HEK293T (cell line): ENCODE results near the gene FAM98B.

Experiments
- CTCF ChIA-PET: fragments of 350-600 bp; formaldehyde crosslinking; extraction: SDS; loops from one replicate; lab custom pipeline; 2021; ENCODE audit warnings: antibody characterized with exemption, inconsistent platforms; lab: Yijun Ruan, JAX
- POLR2A ChIA-PET: fragments of 350-600 bp; formaldehyde crosslinking; extraction: SDS; loops from one replicate; lab custom pipeline; 2020; ENCODE audit warnings: antibody characterized with exemption, inconsistent platforms; lab: Yijun Ruan, JAX
- DNase-seq: peaks from one replicate; pipeline ENCODE4 v3.0.0; 2012; ENCODE audit warnings: mixed read lengths; ENCODE audit errors: extremely low spot score
- ARNT ChIP-seq: fragments of 450-650 bp; IDR thresholded peaks from 2 replicates; pipeline ENCODE4 v1.6.1; 2017; ENCODE audit warnings: mild to moderate bottlenecking
- BHLHE40 ChIP-seq: fragments of 450-650 bp; IDR thresholded peaks from 2 replicates; pipeline ENCODE4 v1.6.1; 2016; ENCODE audit warnings: mild to moderate bottlenecking, moderate library complexity, borderline replicate concordance
- CTBP1 ChIP-seq: fragments of 450-650 bp; IDR thresholded peaks from 2 replicates; pipeline ENCODE4 v1.6.1; 2016; ENCODE audit warnings: borderline replicate concordance
- ELF4 ChIP-seq: fragments of 450-650 bp; IDR thresholded peaks from 2 replicates; pipeline ENCODE4 v1.6.1; 2017; ENCODE audit warnings: antibody characterized with exemption
- FOXA1 ChIP-seq: fragments of 450-650 bp; IDR thresholded peaks from 2 replicates; pipeline ENCODE4 v1.6.1; 2016; ENCODE audit warnings: mild to moderate bottlenecking
- FOXK2 ChIP-seq: fragments of 450-650 bp; IDR thresholded peaks from 2 replicates; pipeline ENCODE4 v1.6.1; 2016; ENCODE audit warnings: mild to moderate bottlenecking
- FOXM1 ChIP-seq: fragments of 450-650 bp; IDR thresholded peaks from 2 replicates; pipeline ENCODE4 v1.6.1; 2017; ENCODE audit warnings: mild to moderate bottlenecking, borderline replicate concordance
- HDGF ChIP-seq: fragments of 450-650 bp; IDR thresholded peaks from 2 replicates; pipeline ENCODE4 v1.6.1; 2017; ENCODE audit warnings: antibody characterized with exemption, borderline replicate concordance
- L3MBTL2 ChIP-seq: fragments of 450-650 bp; conservative IDR thresholded peaks from 2 replicates; pipeline ENCODE4 v1.6.1; 2016; ENCODE audit warnings: mild to moderate bottlenecking
- LEF1 ChIP-seq: fragments of 450-650 bp; IDR thresholded peaks from 2 replicates; pipeline ENCODE4 v1.6.1; 2017; ENCODE audit warnings: mild to moderate bottlenecking, borderline replicate concordance
- NFRKB ChIP-seq: fragments of 450-650 bp; IDR thresholded peaks from 2 replicates; pipeline ENCODE4 v1.6.1; 2016; ENCODE audit warnings: mild to moderate bottlenecking, moderate library complexity
- PKNOX1 ChIP-seq: fragments of 450-650 bp; IDR thresholded peaks from 2 replicates; pipeline ENCODE4 v1.6.1; 2016
- SP1 ChIP-seq: fragments of 450-650 bp; IDR thresholded peaks from 2 replicates; pipeline ENCODE4 v1.6.1; 2017
- SUZ12 ChIP-seq: fragments of 450-650 bp; IDR thresholded peaks from 2 replicates; pipeline ENCODE4 v1.6.1; 2016; ENCODE audit warnings: mild to moderate bottlenecking
- TARDBP ChIP-seq: fragments of 450-650 bp; IDR thresholded peaks from 2 replicates; pipeline ENCODE4 v1.6.1; 2016
- ZNF384 ChIP-seq: fragments of 450-650 bp; IDR thresholded peaks from 2 replicates; pipeline ENCODE4 v1.6.1; 2016

The FAM98B gene

DNA sequence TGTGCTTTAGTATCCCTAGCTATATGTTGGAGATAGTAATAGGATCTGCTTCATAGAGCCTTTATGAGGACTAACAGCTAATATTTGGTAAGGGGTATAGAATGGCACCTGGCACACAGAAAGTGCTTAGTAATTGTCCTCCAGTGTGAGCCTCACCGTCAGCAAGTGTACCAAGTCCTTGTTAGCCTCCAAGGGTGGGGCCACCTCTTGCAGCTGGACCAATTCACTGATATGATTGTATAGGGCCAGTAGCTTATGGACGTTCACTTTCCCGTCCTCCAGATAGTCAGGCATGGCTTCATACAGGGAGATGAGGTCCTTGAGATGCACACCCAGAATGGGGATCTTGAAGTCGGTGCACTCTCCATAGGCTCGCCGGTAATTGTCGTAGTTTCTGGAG, 53.6 kb downstream of the FAM98B start:
- CTCF ChIA-PET, result no interaction called here
- POLR2A ChIA-PET, result no interaction called here
- TF ChIP-seq FOXA1, result no peak
- TF ChIP-seq FOXM1, result no peak
- TF ChIP-seq NFRKB, result no peak
- TF ChIP-seq SUZ12, result no peak
- no peak for TF ChIP-seq SP1
- TF ChIP-seq FOXK2, result no peak
- no peak for TF ChIP-seq PKNOX1
- no peak for TF ChIP-seq CTBP1
- no peak for TF ChIP-seq ELF4
- TF ChIP-seq LEF1, result no peak
- no peak for TF ChIP-seq TARDBP
- TF ChIP-seq HDGF, result no peak
- no peak for DNase-seq

DNA sequence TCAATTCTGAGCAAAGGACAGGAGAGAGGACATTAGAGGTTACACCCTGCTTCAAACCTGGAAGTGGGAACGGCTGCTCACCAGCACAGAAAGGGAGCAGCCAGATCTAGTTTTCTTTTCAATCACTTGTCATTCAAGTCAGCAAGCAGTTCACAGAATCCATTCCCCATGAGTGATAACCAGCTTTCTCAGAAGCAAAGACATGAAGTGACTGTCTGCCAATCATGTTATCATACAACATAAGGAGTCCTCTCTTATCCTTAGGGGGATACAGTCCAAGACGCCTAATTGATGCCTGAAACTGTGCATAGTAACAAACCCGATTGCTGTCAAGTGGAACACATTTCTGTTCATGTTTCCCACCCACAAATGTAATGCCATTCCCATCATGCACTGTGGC, 54.7 kb downstream of the FAM98B start:
- no peak for DNase-seq
- TF ChIP-seq ARNT (no peak), NFRKB (no peak), FOXM1 (no peak), LEF1 (no peak), TARDBP (no peak), FOXK2 (no peak), ELF4 (no peak), SP1 (no peak), L3MBTL2 (no peak), FOXA1 (no peak), ZNF384 (no peak), CTBP1 (no peak), SUZ12 (no peak), BHLHE40 (no peak), HDGF (no peak), PKNOX1 (no peak)
- POLR2A ChIA-PET, result no interaction called here
- CTCF ChIA-PET, result no interaction called here

DNA sequence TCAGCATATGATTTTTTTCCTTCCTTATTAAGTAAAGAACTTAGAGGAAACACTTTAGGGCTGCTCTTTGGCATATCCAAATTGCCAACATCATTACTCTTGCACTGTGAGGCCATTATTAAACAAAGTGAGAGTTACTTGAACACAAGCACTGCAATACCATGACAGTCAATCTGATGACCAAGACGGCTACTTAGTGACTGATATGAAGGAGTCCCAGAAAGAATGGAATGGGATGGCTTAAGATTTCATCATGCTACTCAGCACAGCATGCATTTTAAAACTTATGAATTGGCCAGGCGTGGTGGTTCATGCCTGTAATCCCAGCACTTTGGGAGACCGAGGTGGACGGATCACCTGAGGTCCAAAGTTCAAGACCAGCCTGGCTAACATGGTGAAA, 55.2 kb downstream of the FAM98B start:
- ChIA-PET POLR2A (no interaction called here), CTCF (no interaction called here)
- DNase-seq, result no peak
- TF ChIP-seq L3MBTL2, result no peak

DNA sequence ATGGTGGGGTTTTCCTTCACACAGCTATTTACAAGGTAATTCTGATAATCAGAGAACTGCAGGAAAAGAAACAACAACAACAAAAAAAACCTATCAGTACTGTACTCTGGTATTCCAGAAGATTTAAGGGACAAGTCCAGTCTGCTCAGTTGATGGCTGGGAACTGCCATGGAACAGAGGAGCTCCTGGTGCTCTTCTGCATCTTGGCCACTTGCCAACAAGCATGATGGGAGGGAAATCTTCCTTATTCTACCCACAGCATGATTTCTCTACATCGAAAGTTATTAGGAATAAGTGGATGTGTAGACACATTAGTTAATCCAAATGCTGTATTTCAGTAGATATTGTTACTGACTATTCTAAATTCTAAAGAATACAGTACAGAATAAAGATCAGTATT, 59.0 kb downstream of the FAM98B start:
- POLR2A ChIA-PET, result no interaction called here

DNA sequence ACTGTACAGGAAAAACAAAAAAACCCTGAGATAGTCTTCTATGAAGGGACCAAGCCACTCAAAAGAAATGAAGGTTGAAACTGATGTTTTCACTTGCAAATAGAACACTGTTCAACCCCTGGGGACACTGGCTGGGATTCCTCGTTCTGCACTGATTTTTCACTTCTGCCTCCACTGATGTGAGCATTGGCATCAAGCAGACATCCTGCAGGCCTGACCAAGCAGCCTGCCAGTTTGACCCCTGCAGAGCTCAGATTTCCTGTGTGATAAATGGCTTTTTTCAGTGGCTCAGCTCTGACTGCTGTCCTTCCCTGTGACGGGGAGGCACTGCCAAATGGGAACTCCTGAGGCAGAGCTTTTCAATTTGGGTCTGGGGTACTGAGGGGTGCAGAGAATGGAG, 60.7 kb downstream of the FAM98B start:
- no peak for TF ChIP-seq HDGF
- TF ChIP-seq FOXA1, result no peak
- no peak for TF ChIP-seq LEF1
- TF ChIP-seq FOXM1, result no peak
- no peak for TF ChIP-seq FOXK2
- no peak for TF ChIP-seq CTBP1
- TF ChIP-seq SUZ12, result no peak
- TF ChIP-seq PKNOX1, result no peak
- TF ChIP-seq TARDBP, result no peak
- TF ChIP-seq ELF4, result no peak
- TF ChIP-seq BHLHE40, result no peak
- no peak for TF ChIP-seq ZNF384
- TF ChIP-seq NFRKB, result no peak
- DNase-seq, result no peak
- POLR2A ChIA-PET, result no interaction called here
- CTCF ChIA-PET, result no interaction called here

More for the DNA sequence above, 59.0 kb downstream of the FAM98B start:
- CTCF ChIA-PET, result no interaction called here
- no peak for TF ChIP-seq ZNF384
- TF ChIP-seq L3MBTL2, result no peak
- no peak for TF ChIP-seq CTBP1
- no peak for TF ChIP-seq FOXA1
- TF ChIP-seq SP1, result no peak
- no peak for TF ChIP-seq TARDBP
- no peak for DNase-seq

GRCh38 chr15:38516626-38517025, 62.7 kb downstream of the FAM98B start:
- POLR2A ChIA-PET, result no interaction called here
- CTCF ChIA-PET, result no interaction called here
- no peak for DNase-seq
- no peak for TF ChIP-seq L3MBTL2
- TF ChIP-seq FOXK2, result no peak
- TF ChIP-seq FOXA1, result no peak
- no peak for TF ChIP-seq ELF4
- TF ChIP-seq NFRKB, result no peak
- TF ChIP-seq ZNF384, result no peak
- TF ChIP-seq CTBP1, result no peak
- TF ChIP-seq ARNT, result no peak
- TF ChIP-seq BHLHE40, result no peak
- no peak for TF ChIP-seq PKNOX1

GRCh38 chr15:38517312-38517975, 63.5 kb downstream of the FAM98B start:
- ChIA-PET POLR2A (no interaction called here), CTCF (interaction anchor here (1.4 kb wide), 1 partner anchor 47 kb away, joined by 4 read pairs; the partner anchor contains the start of gene RASGRP1)
- DNase-seq, result no peak
- TF ChIP-seq FOXM1 (no peak), TARDBP (no peak), FOXA1 (no peak), L3MBTL2 (no peak), LEF1 (no peak), ARNT (no peak), ZNF384 (no peak), SUZ12 (no peak), PKNOX1 (no peak), BHLHE40 (no peak)
